Left hindlimb (tissue), 1 donor: ENCODE results near the gene SCIN.

Experiments used
- DNase-seq: peaks from one replicate; pipeline ENCODE4 v3.0.0-alpha.2; 2018

SCIN gene

DNA sequence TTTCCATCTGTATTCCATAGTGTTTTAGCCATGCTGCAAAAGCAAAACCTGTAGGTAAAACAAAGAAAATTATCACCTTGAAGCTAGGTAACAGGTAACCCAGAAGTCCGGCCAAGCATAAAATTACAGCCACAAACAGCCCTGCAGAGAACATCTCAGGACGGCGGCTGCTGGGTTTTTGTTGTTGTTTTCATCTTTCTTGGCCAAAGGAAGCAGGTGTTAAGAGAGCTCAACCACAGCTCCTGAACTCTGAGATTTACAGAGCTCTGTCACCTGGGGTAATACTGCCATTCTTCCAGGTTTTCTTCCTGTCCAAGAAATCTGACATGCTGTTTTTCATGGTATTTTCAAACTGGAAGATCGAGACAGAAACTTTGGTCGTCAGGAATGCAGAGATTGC is 847 bp upstream of the SCIN start:
- no peak for DNase-seq

GRCh38 chr7:12570168-12570533 is 369 bp upstream of the SCIN start:
- no peak for DNase-seq

GRCh38 chr7:12571691-12572090 is 1.2 kb downstream of the SCIN start:
- DNase-seq: no peak

GRCh38 chr7:12572941-12573575 is 2.5 kb downstream of the SCIN start:
- no peak for DNase-seq

DNA sequence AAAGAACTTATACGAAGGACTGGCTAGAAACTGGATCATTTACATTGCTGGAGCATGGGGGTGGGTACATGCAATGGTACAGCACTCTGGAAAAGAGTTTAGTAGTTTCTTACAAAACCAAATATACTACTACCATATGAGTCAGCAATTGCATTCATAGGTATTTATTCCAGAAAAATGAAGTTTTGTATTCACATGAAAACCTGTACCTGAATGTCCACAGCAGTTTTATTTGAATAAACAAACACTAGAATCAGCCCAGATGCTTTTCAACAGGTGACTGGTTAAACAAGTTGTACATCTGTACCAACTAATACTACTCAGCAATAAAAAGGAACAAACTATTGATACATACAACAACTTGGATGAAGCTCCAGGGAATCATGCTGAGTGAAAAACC is 3.4 kb downstream of the SCIN start:
- no peak for DNase-seq

DNA sequence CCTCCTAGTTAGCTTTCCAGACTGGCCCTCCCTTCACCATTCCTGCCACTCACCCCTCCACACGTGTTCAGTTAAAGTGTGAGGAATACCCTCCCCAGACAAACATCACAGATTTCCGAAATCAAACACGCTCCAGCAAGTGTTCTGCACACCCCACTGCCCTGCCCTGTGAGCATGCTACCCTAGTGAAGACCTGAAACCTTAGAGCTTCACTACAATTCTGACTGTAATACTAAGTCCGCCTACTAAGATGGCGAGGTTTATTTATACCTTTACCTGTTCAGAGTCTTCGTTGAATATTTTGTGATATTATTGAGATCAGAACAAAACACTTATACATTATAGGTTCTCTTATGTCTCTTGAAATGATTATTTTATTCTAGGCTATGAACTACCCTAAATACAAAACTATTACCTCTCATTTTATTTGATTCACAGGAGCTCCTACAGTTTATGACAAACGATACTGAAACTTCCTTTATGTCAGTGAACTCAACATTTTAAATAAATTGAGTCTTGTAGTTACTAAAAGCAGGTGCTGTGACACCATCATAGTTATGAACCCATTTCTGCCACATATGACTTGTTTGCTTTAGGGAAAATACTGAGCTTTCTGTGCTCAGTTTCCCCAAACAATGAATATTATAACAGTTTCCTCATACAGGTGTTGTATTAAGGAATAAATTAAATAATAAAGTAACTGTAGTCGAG is 8.6 kb downstream of the SCIN start:
- no peak for DNase-seq

GRCh38 chr7:12581897-12582296 is 11.4 kb downstream of the SCIN start:
- no peak for DNase-seq

DNA sequence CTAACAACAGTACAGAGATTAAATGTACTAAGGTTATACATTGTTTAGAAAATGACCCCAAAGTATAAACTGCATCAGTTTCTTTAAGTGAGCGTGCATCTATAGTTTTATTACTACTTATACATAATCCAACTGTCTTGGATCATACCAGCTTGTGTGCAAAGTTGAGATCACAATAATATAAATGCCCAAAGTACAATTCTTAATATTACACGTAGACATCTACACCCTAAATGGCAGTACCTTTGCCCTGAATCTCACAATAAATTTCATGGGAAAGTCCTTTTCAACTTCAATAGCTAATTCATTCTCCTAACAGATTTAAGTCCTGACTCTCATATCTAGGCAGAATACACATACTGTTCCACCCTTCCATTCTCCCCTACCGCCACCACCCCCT is 11.8 kb downstream of the SCIN start:
- no peak for DNase-seq

DNA sequence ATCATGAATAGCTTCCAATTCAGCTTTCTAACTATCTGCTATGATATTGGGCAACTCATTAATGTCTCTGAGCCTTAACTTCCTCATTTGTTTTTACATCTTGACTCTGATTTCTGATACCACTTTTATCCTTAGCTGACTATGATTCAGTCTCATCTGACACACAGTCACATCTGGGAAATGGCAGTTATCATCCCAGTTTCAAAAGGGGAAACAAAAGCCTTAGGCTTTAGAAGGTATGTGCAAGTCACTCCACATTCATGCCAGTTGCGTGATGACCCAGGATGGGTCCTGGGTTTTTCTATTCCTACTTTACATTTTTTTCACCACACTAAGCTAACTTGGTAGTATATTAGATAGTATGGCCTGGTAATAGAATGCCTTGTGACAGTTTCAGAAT is 12.7 kb downstream of the SCIN start:
- DNase-seq: no peak

DNA sequence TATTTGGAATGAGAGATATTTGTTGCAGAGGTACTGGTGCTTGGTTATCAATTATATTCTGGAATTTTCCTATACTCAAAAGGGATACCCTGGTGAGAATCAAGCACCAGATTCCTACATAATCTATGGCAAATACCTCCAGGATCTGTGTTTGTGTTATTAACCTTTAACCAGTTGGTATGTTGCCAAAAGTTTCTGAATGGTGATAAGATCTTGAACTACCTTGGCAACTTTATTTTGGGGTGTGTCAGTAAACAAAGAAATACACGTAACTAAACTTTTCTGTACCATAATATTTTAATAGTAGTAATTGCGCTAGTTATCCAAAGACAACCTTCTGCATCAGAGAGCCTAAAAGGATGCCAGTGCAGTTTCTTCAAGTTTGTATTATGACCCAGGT is 13.4 kb downstream of the SCIN start:
- no peak for DNase-seq

DNA sequence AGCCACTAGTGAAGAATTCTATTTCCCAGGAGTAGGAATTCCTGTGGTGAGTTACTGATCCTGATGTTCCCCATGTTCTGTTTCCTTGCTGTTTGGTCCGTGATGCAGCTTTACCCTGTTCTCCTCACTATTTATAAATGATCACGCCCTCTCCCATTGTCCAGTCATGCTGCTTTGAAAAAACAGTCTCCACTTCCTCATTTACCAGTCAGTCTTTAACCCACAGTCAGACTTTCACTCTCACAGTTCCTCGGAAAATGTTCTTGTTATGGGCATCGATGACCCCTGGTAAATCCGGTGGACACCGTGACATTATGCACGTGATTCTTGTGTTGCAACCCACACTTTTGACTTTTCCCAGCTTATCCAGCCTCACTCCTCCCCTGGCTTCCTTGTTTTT is 14.4 kb downstream of the SCIN start:
- DNase-seq: no peak

DNA sequence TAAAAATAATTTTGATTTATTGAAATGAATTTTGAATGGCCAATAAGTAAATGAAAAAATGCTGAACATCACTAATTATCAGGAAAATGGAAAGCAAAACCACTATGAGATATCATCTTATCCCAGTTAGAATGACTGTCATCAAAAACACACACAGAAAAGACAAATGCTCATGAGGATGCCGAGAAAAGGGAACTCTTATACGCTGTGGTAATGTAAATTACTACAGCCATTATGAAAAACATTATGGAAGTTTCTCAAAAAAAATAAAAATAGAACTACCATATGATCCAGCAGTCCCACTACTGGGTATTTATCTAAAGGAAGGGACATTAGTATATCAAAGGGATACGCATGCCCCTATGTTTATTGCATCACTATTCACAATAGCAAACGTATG is 15.8 kb downstream of the SCIN start:
- no peak for DNase-seq

DNA sequence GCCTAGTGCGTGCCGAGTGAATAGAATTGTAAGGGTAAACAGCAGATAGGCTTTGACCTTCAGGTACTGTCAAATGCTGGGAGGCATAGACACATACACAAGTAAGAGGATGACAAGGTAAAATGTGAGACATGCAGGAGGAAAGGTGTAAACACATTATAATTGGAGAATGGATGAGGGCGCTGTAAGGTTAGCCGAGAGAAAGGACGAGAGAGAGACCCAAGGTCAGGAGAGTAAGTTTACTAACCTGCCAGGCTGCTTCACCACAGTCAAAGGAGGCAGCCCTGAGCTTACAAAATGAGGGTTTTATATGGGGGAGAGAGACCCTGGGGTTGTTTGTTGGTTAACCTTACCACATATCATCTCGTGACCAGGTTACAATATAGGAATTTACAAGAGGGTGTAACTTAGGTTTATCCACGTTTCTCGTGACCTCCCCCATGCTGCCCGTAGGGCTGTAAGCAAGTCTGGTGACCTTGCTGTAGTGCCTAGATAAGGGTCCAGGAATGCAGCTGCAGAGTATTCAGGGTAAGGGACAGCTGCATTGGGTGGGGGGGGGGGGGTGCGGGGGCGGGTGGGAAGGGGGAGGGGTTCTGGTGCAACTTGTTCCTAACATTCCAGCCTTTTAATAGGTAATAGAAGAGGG is 17.9 kb downstream of the SCIN start:
- no peak for DNase-seq

GRCh38 chr7:12590559-12590958 is 20.0 kb downstream of the SCIN start:
- no peak for DNase-seq

DNA sequence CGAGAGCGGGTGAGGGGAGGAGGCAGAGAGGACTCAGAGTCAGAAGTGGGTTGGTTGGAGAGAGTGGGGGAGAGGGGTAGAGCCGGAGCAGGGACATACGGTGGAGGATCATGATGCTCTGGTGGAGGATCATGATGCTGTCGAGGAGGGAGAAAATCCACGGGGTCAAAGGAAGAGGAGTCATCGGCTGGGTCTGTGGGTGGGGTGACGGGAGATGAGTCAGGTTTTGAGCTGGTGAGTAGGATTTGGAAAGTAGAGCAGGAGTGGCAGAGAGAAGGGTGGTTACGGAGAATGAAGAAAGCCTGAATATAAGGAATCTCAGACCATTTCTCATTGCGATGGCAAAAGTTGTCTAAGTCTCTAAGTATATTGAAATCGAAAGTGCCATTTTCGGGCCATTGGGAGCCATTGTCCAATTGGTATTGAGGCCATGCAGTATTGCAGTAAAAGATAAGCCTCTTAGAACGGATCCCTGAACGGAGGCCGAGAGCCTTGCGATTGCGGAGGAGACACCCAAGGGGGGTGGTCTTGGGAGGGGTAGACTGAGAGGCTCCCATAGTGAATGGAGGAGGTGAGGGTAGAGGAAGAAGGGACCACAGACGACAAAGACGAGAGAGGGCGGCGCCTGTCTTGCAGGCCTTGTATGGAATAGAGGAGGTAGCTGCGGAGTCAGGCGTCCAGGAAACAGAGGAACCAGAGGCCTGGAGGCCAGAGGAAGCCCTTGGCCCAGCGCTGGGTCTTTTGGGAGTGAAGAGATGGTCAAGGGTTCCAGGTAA is 23.8 kb downstream of the SCIN start:
- no peak for DNase-seq

DNA sequence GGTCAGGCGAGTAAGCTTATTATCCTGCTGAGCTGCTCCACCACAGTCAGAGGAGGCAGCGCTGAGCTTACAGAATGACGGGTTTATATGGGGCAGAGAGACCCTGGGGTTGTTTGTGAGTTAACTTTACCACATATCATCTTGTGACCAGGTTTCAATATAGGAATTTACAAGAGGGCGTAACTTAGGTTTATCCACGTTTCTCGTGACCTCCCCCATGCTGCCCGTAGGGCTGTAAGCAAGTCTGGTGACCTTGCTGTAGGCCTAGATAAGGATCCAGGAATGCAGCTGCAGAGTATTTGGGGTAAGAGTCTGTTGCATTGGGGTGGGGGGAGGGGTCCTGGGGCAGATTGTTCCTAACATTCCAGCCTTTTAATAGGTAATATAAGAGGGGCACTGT is 24.6 kb downstream of the SCIN start:
- DNase-seq: no peak

DNA sequence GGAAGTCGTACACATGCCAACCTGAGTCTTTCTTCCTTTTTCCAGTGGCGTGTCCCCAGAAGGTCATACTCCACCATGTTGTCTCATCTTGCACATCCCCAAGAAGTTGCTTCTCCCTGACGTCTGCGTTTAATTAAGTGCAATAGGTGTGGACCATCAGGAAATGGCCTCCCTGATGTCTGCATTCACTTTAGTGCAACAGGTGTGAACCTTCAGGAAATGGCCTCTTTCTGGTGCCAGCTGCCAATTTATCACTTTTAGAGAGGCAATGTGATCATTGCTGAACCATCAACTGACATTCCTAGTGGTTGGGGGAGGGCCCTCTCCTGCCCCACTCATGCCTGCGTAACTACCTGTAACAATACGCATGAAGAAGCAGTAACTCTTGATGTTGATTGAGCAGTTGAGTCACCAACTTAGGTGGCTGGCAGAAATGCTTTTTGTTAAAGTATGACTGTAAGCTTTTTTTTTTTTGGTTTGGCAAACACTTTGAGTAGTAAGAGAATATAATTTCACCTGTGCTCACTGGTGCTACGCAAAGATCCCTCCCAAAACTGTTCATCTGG is 25.8 kb downstream of the SCIN start:
- no peak for DNase-seq

DNA sequence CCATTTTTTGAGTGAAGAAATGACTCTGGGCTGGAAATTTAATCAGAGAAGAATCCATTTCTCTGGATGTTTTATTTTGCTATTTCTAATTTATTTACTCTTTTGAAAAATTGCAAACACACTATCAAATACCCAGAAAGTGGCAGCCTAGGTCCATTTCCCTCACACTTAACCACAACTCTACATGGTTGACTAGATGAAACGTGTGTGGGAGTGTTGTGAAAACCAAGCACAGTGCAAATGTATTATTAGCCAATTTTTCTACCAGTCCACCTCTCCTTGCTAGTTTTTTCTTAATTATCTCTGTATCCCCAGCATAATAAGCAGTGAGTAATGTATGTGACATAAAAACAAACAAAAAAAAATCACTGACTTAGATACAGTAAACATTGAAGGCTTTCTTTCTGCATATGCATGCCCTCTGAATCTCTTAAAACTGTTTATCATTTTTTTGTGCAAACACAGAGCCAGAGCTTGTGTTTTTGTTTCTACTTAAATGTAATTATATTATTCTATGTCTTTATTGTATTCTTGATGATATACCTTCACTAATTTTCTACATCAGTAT is 30.9 kb downstream of the SCIN start:
- DNase-seq: no peak

- DNase-seq: no peak
Measured at GRCh38 chr7:12607134-12607533, 36.6 kb downstream of the SCIN start.

DNA sequence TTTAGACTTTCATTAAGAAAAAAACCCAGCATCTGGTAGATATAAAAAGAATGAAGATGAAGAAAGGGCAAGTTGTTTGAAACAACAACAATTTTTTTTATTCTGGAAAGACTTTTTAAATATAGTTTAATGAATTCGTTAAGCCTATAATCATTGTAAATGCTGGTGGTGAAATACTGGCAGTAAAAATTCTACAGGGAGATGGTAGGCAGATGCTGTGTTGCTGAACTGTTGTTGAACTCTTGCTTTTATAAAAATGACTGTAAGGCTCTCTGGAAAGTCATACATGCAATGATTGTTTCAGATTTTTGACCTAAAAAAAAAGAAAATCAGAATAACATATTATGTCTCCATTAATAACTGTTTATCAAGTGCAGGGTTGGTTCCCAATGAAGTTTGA is 39.0 kb downstream of the SCIN start:
- DNase-seq: no peak

DNA sequence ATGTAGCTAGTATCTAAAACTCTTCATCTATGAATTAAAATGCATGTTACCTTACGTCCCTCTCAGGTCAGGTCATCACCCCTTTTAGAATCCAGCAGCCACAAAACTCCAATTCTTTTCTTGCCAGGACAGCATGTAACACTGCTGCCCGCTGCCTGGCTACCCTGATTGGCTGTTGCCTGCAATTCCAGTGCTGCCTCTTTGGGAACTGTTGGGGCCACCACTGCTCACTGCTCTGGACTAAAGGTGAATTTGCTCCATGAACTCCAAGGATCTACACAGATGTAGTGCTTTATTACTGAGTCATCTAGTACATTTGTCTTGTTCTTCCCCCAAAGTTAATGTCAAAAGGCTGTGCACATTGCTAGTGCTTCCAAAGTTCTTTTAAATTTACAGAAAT is 40.4 kb downstream of the SCIN start:
- no peak for DNase-seq

DNA sequence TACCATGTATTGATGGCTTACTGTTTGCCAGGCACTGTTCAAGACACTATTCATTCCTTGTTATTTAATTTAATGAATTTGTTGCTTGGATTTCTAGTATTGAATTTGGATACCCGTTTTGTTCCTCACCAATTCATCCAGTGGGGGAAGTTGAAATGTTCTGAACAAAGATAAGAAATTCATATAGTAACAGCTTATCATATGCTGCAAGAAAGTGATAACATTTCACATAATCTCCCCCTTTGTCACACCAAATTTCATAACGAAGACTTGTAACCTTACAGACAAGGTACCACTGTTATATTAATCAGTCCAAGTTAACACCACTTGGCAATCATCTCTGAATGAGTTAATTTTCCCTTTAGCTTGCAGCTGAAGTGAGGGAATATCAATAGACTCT is 42.1 kb downstream of the SCIN start:
- DNase-seq: no peak

DNA sequence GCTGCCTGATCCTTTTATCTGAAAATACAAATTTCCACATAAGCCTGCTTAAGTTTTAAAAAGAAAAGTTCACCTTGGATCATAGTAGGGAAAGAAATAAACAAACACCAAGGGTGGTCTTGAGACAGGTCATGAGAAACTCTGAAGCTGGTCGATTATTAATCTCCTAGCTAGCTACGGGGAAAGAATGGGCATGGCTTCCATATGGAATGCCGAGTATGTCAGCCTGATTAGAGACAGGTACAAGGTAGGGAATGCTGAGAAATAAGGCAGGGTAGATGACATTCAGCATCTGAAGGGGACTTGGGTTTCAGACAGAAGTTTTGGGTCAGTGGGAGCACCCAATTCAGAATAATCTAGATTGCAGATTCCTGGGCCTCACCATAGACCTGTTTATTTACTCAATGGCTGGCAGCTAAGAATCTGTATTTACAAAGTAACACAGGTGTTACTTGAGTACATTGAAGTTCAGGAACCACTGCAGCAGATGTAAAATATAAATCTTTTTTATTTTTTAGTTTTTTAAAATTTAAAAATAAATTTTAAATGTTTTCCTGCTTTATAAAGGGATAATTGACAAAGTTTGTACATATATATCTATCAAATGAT is 49.0 kb downstream of the SCIN start:
- DNase-seq: no peak
